Gastrocnemius medialis (tissue), 4 donors: Measurements from ENCODE around the gene A3GALT2. TPM values are rescaled to one million over a fixed set of nuclear protein-coding genes. Genes with fewer than 3 reads are reported as not detected.

Source experiments
- ATAC-seq, 2 donors: fragments of 150-250 bp; one replicate each; pipeline ENCODE4 v1.9.1; 2016
- DNase-seq, 2 donors: peaks; one replicate each; pipeline ENCODE4 v3.0.0-alpha.2; 2019
- H3K27ac ChIP-seq, 4 donors: fragments of 200-600 bp; sonication (generic); 1 replicate in 1 of 4; 2 replicates in 3 of 4; pipeline ENCODE4 v1.5.1; 2016 to 2018; ENCODE audit warnings: mild to moderate bottlenecking in 2 of 4, moderate library complexity in 1 of 4
- H3K27me3 ChIP-seq, 3 donors: fragments of 200-600 bp; sonication (generic) in 2 of 3; 1 replicate in 1 of 3; 2 replicates in 2 of 3; pipeline versions ENCODE4 v1.5.1 to v1.6.0; 2016 to 2019; ENCODE audit warnings: mild to moderate bottlenecking in 1 of 3, moderate library complexity in 1 of 3
- H3K36me3 ChIP-seq, 2 donors: fragments of 200-600 bp; sonication (generic) in 1 of 2; one replicate each; pipeline ENCODE4 v1.5.1; 2017 to 2018
- H3K4me1 ChIP-seq, 2 donors: fragments of 200-600 bp; sonication (generic) in 1 of 2; one replicate each; pipeline ENCODE4 v1.5.1; 2016 to 2017; ENCODE audit warnings: mild to moderate bottlenecking in 2 of 2
- H3K4me3 ChIP-seq, 4 donors: fragments of 200-600 bp; sonication (generic) in 3 of 4; 1 replicate in 1 of 4; 2 replicates in 3 of 4; pipeline ENCODE4 v1.5.1; 2016 to 2019; ENCODE audit warnings: mild to moderate bottlenecking in 2 of 4
- H3K9me3 ChIP-seq, 3 donors: fragments of 200-600 bp; sonication (generic) in 2 of 3; 1 replicate in 1 of 3; 2 replicates in 2 of 3; pipeline ENCODE4 v1.5.1; 2016 to 2019
- POLR2A ChIP-seq, 2 donors: fragments of 450-650 bp; IDR thresholded peaks; one replicate each; pipeline ENCODE4 v1.6.1; 2017; ENCODE audit warnings: antibody characterized with exemption in 2 of 2, mild to moderate bottlenecking in 2 of 2, moderate library complexity in 2 of 2
- in situ Hi-C, 4 donors: fragments of 200-750 bp; cut with MboI; loops; one replicate each; pipeline versions ENCODE4 v1.15.0 to v1.8.0; 2017; ENCODE audit warnings: low sequenced_read_pairs in 4 of 4
- intact Hi-C: fragments of 100-400 bp; cut with DNase I; formaldehyde crosslinking; loops from one replicate; pipeline ENCODE4 v1.15.1; 2023; ENCODE audit warnings: low total_unique reads
- total RNA-seq, 4 donors: library from RNA; depleted of rRNA; stranded (reverse); fragments of >200 nt; gene quantifications; one replicate each; pipeline versions ENCODE4 v1.1.0 to v1.2.3, GENCODE V29; 2016
- TF ChIP-seq, protein P1 (sequence below), 5 experiments: fragments of 450-650 bp in 3 of 5; fragments of 200-600 bp in 2 of 5; sonication (generic) in 2 of 5; IDR thresholded peaks in 4 of 5; conservative IDR thresholded peaks in 1 of 5; 1 replicate in 4 of 5; 2 replicates in 1 of 5; pipeline ENCODE4 v1.5.1; 2016 to 2019; ENCODE audit warnings: antibody characterized with exemption in 5 of 5, mild to moderate bottlenecking in 3 of 5, moderate library complexity in 3 of 5

The A3GALT2 gene
- total RNA-seq, 4 donors from 2014 or later: not detected

DNA sequence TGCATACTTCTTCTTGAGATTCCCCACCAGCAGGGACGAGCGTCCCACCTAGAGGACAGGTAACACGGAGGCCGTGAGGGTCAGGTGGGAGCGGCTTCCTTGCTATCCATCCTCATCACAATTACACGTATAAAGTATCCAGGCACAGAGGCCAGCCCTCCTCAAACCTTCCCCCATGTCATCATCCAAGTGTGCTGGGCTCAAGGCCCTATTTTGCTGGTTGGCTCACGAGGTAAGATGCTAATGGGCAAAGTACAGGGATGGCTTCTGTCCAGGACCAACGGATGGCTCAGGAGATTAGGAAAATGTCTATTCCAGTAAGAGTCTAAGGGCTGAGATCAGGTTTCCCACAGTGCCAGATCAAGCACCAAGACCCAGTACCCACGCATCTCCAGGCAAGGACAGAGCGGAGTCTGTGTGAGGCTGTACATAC lies 11.5 kb upstream of the A3GALT2 start:
- in situ Hi-C loops: no loop called here
- DNase-seq: peak; percentile 66 to 84
- Histone ChIP-seq H3K27ac (peak overlapping the region; percentile 94 to 99 (median 98)), H3K9me3 (no peaks in the 10 kb centered on the region), H3K36me3 (peaks cover 13 to 47% of the 10 kb centered on the region in 2 donors), H3K4me3 (no peak overlapping the region), H3K27me3 (no peaks in the 10 kb centered on the region), H3K4me1 (peaks cover 82 to 86% of the 10 kb centered on the region in 2 donors)
- TF ChIP-seq, protein P1, sequence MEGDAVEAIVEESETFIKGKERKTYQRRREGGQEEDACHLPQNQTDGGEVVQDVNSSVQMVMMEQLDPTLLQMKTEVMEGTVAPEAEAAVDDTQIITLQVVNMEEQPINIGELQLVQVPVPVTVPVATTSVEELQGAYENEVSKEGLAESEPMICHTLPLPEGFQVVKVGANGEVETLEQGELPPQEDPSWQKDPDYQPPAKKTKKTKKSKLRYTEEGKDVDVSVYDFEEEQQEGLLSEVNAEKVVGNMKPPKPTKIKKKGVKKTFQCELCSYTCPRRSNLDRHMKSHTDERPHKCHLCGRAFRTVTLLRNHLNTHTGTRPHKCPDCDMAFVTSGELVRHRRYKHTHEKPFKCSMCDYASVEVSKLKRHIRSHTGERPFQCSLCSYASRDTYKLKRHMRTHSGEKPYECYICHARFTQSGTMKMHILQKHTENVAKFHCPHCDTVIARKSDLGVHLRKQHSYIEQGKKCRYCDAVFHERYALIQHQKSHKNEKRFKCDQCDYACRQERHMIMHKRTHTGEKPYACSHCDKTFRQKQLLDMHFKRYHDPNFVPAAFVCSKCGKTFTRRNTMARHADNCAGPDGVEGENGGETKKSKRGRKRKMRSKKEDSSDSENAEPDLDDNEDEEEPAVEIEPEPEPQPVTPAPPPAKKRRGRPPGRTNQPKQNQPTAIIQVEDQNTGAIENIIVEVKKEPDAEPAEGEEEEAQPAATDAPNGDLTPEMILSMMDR (IDR thresholded peaks at IDR 0.05 in 4 of 5, conservative IDR thresholded peaks at IDR 0.05 in 1 of 5): no peak
- no peak for TF ChIP-seq POLR2A (IDR thresholded peaks at IDR 0.05)
- intact Hi-C loops: no loop called here
- ATAC-seq: peak; percentile 40 to 55

DNA sequence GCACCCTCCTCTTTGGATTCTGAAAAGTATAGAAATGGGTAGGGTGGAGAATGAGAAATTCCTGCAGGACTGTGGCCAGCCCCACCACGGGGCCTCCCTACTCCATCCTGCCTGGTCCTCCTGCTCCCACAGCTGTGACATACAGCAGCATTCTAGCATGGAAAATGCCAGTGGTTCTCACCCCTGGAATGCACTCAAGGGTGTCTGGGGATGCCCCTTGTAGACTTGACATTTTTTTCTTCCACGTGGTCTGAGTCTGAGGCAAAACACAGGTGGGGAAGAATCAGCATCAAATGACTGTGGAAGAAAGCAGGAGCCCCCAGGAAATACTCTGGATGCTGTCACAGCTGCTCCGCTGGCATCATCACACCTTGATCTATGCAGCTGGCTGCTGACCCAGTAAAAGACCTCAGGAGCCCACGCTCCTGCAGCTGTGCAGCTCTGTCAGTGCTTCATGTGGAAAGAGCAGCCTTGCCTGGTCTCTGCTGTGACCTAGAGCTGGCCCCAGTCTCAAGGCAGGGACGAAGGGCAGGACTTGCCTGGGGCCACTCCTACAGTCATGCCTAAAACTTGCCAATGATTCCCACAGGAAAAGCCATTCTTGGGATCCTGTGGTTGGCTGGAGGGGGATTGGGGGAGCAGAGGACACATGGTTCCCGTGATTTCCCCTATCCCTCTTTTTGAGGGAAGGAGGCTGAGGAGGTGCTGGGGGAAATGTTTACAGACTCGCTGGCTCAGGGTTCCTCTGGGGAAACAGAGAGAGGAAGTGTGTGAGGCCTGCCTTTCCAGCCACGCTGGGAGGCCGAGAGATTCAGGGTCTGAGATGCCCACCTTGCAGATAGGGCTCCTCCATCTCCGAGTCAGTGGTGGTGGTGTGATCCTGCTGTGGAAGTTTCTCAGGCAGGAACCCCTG lies 10.8 kb upstream of the A3GALT2 start:
- DNase-seq: peak in 1 of 2 donors; percentile 10
- no peak for ATAC-seq

DNA sequence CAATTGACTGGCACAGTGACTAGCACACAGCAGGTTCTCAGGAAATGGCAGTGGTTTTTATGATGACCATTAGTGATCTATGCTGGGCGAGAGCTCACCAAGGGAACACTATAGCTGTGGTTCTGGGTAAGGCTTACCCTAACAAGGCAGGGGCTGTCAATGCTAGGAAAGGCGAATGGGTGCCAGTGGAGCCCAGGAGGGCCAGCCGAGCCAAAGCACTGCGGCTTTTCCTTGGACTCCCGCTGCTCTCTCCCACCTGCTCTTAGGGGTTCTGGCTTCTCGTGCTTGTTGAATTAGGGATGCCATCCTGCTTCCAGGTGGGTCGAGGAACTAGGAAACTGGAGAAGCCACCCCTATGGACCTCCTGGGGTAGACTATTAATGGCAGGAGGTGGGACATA lies 10.0 kb upstream of the A3GALT2 start:
- Histone ChIP-seq H3K36me3 (peaks cover 13 to 62% of the 10 kb centered on the region in 2 donors), H3K4me3 (no peak overlapping the region), H3K27ac (peak overlapping the region; percentile 94 to 99 (median 98)), H3K4me1 (peaks cover 75 to 76% of the 10 kb centered on the region in 2 donors), H3K27me3 (no peaks in the 10 kb centered on the region), H3K9me3 (no peaks in the 10 kb centered on the region)
- TF ChIP-seq, protein P1 (IDR thresholded peaks at IDR 0.05 in 4 of 5, conservative IDR thresholded peaks at IDR 0.05 in 1 of 5): no peak
- no peak for TF ChIP-seq POLR2A (IDR thresholded peaks at IDR 0.05)
- DNase-seq: peak in 1 of 2 donors; percentile 10
- no peak for ATAC-seq
- in situ Hi-C loops (no loop called here), intact Hi-C loops (no loop called here)

More for the DNA sequence above, 10.8 kb upstream of the A3GALT2 start:
- intact Hi-C loops (no loop called here), in situ Hi-C loops (no loop called here)
- no peaks in the 10 kb centered on the region for H3K27me3 ChIP-seq
- peaks cover 82 to 84% of the 10 kb centered on the region in 2 donors for H3K4me1 ChIP-seq
- TF ChIP-seq, protein P1 (IDR thresholded peaks at IDR 0.05 in 4 of 5, conservative IDR thresholded peaks at IDR 0.05 in 1 of 5): no peak
- no peak for TF ChIP-seq POLR2A (IDR thresholded peaks at IDR 0.05)
- no peaks in the 10 kb centered on the region for H3K9me3 ChIP-seq
- peaks cover 13 to 54% of the 10 kb centered on the region in 2 donors for H3K36me3 ChIP-seq
- H3K27ac ChIP-seq: peak overlapping the region; percentile 94 to 99 (median 98)
- H3K4me3 ChIP-seq: no peak overlapping the region

DNA sequence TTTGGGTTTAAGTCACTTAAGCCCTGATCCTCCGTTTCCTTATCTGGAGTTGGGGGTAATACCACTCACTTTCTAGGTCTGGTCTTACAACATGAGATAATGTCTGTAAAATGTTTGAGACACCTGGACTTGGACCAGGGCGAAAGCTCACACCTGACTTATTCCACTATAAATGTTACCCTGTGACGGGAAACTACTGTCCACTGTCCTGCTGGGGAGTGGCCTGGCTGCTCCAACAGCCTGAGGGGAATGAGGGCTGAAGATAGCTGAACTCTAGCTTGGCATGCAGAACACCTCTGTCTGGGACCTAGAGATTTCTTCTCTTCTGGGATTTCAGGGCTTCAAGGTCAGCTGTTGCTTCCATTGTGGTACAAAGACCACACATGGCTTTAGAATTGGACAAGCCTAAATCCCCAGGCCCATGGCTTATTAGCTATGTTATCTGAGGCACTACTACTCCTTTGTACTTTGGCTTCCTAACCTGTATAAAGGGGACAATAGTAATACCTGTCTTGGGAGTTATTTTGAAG lies 9.5 kb upstream of the A3GALT2 start:
- Histone ChIP-seq H3K27ac (peak overlapping the region; percentile 94 to 99 (median 98)), H3K4me1 (peaks cover 70 to 71% of the 10 kb centered on the region in 2 donors), H3K27me3 (no peaks in the 10 kb centered on the region), H3K36me3 (peaks cover 13 to 67% of the 10 kb centered on the region in 2 donors), H3K9me3 (no peaks in the 10 kb centered on the region), H3K4me3 (no peak overlapping the region)
- ATAC-seq (no peak), DNase-seq (peak in 1 of 2 donors; percentile 12)
- intact Hi-C loops (no loop called here), in situ Hi-C loops (no loop called here)
- TF ChIP-seq POLR2A (IDR thresholded peaks at IDR 0.05): no peak
- TF ChIP-seq, protein P1 (IDR thresholded peaks at IDR 0.05 in 4 of 5, conservative IDR thresholded peaks at IDR 0.05 in 1 of 5): no peak
